Anterior cingulate cortex (tissue), 58 donors: ENCODE measurements around the gene FNDC3B.

Experiments
- DNase-seq, 58 donors: peaks; one replicate each; lab custom pipeline; 2025; lab: John Stamatoyannopoulos, UW

FNDC3B gene

GRCh38 chr3:172143739-172144497 lies 104.5 kb downstream of the FNDC3B start:
- DNase-seq, result no peak

GRCh38 chr3:172144601-172145000 lies 105.2 kb downstream of the FNDC3B start:
- DNase-seq, result no peak

- no peak for DNase-seq
Measured at GRCh38 chr3:172145031-172145686, 105.8 kb downstream of the FNDC3B start.

- no peak for DNase-seq
Measured at GRCh38 chr3:172146349-172146748, 107.0 kb downstream of the FNDC3B start.

GRCh38 chr3:172147113-172147818 lies 107.9 kb downstream of the FNDC3B start:
- DNase-seq, result no peak

- no peak for DNase-seq
Measured at GRCh38 chr3:172148241-172148640, 108.9 kb downstream of the FNDC3B start.

- DNase-seq, result no peak
Measured at GRCh38 chr3:172148702-172149565, 109.6 kb downstream of the FNDC3B start.

- no peak for DNase-seq
Measured at GRCh38 chr3:172150268-172150667, 110.9 kb downstream of the FNDC3B start.

- DNase-seq, result no peak
Measured at GRCh38 chr3:172150913-172151650, 111.7 kb downstream of the FNDC3B start.

GRCh38 chr3:172151651-172152649 lies 112.6 kb downstream of the FNDC3B start:
- DNase-seq, result no peak

GRCh38 chr3:172152874-172153273 lies 113.5 kb downstream of the FNDC3B start:
- no peak for DNase-seq

- peak in 50 of 58 donors; percentile 8 to 76 (median 43) for DNase-seq
Measured at GRCh38 chr3:172153335-172153861, 114.0 kb downstream of the FNDC3B start.

GRCh38 chr3:172154768-172155664 lies 115.6 kb downstream of the FNDC3B start:
- no peak for DNase-seq

GRCh38 chr3:172155897-172156585 lies 116.7 kb downstream of the FNDC3B start:
- no peak for DNase-seq

GRCh38 chr3:172156586-172156955 lies 117.2 kb downstream of the FNDC3B start:
- DNase-seq, result no peak

GRCh38 chr3:172157564-172158258 lies 118.3 kb downstream of the FNDC3B start:
- no peak for DNase-seq
